Adrenal gland (tissue), 12 donors: ENCODE measurements around the gene TTN. TPM values are rescaled to one million over a fixed set of nuclear protein-coding genes. Genes with fewer than 3 reads are reported as not detected.

ENCODE experiments used
- DNase-seq, 7 donors: peaks; one replicate each; pipeline ENCODE4 v3.0.0-alpha.2; 2019 to 2020
- H3K27ac ChIP-seq, 5 donors: fragments of 200-600 bp; sonication (generic) in 4 of 5; 1 replicate in 3 of 5; 2 replicates in 2 of 5; pipeline versions ENCODE4 v1.5.1 to v1.8.0; 2016 to 2020; ENCODE audit warnings: mild to moderate bottlenecking in 1 of 5
- H3K27me3 ChIP-seq: fragments of 200-600 bp; 2 replicates; pipeline ENCODE4 v1.8.0; 2021
- H3K36me3 ChIP-seq, 2 donors: fragments of 200-600 bp; replicated peaks in 1 of 2; 1 replicate in 1 of 2; 2 replicates in 1 of 2; pipeline versions ENCODE4 v1.5.1 to v1.8.0; 2018 to 2022
- H3K4me1 ChIP-seq, 2 donors: fragments of 200-600 bp; replicated peaks in 1 of 2; 1 replicate in 1 of 2; 2 replicates in 1 of 2; pipeline versions ENCODE4 v1.5.1 to v1.8.0; 2018 to 2021
- H3K4me3 ChIP-seq, 4 donors: fragments of 200-600 bp; sonication (generic) in 3 of 4; one replicate each; pipeline ENCODE4 v1.5.1; 2016 to 2018
- H3K9me3 ChIP-seq, 3 donors: fragments of 200-600 bp; sonication (generic) in 1 of 3; replicated peaks in 1 of 3; 1 replicate in 2 of 3; 2 replicates in 1 of 3; pipeline versions ENCODE4 v1.5.1 to v1.8.0; 2016 to 2021
- CTCF ChIP-seq, 6 experiments: fragments of 450-650 bp in 4 of 6; fragments of 200-600 bp in 2 of 6; sonication (generic) in 1 of 6; IDR thresholded peaks; 1 replicate in 5 of 6; 2 replicates in 1 of 6; pipeline versions ENCODE4 v1.5.1 to v1.8.0; 2016 to 2021; ENCODE audit warnings: antibody characterized with exemption in 6 of 6, mild to moderate bottlenecking in 2 of 6, moderate library complexity in 1 of 6
- POLR2A ChIP-seq, 2 donors: fragments of 450-650 bp; IDR thresholded peaks; one replicate each; pipeline ENCODE4 v1.6.1; 2017; ENCODE audit warnings: antibody characterized with exemption in 2 of 2, mild to moderate bottlenecking in 2 of 2, moderate library complexity in 1 of 2
- WGBS, 4 donors: extraction: QIAGEN DNeasy Blood & Tissue Kit in 2 of 4; methylation state at CpG; one replicate each; pipeline versions ENCODE4 v1.1.5 to v1.1.7; 2013 to 2017; 5-methylcytosine and 5-hydroxymethylcytosine counted together
- intact Hi-C, 2 donors: fragments of 100-400 bp; cut with DNase I; formaldehyde crosslinking; loops; one replicate each; pipeline versions ENCODE4 v1.14.1 to v1.15.0; 2022 to 2023
- polyA plus RNA-seq, 3 donors: library from polyadenylated mRNA; stranded (reverse); fragments of 200-250 nt in 2 of 3; fragments of 350-450 nt in 1 of 3; fragmentation: Illumina TruSeq in 1 of 3; extraction: RNeasy Lipid Tissue Mini Kit (QIAGEN cat#74804) in 1 of 3; gene quantifications; one replicate each; pipeline ENCODE4 v1.2.3, GENCODE V29; 2013 to 2014
- total RNA-seq, 9 donors: library from RNA; depleted of rRNA in 4 of 9; stranded (reverse); fragments of >200 nt in 4 of 9; fragments of 120-200 nt in 1 of 9; fragmentation: NEBNext Ultra II Directional in 1 of 9; extraction: Animal tissue kit (Norgen Biotek cat#: 25700) in 1 of 9; gene quantifications; one replicate each; pipeline versions ENCODE4 v1.1.0 to v1.2.4, GENCODE V29; 2013 to 2023
- donor health status: healthy with polysubstance abuse.
- donor health status: Bipolar disorder and iron deficiency.
- donor health status: DM: yes; HTN: yes; CAD: no.
- donor health status: DM: no; HTN: no; CAD: no.
- donor health status: DM: no; HTN: no; CAD: no.
- donor health status: DM: yes; HTN: yes; CAD: no.

The TTN gene
- total and polyA plus RNA-seq, 12 donors = 0.05 to 45.2 (median 2.7) TPM

DNA sequence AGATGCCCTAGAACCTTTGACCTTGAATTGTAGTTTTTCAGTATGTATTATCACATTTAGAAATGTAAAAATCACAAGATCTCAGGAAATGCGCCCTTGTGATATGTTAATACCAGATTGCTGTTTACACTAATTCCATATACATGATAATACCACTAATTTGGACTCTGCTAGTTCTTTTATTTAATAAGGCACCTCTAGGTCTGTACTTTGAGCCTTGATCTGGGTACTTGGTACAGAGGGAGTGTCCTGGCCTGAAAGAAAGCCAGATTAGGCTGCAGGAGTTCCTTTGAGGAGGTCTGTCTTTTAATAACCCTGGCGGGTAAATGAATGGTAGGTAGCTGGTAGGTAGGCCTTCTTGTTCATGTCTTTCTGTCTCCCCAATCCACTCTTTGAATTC is 300.7 kb downstream of the TTN start:
- TF ChIP-seq CTCF (IDR thresholded peaks at IDR 0.05) = no peak
- TF ChIP-seq POLR2A (IDR thresholded peaks at IDR 0.05) = no peak
- Histone ChIP-seq H3K4me1 (peaks cover 0 to 8% of the 10 kb centered on the region in 2 donors), H3K36me3 (peaks cover 0 to 38% of the 10 kb centered on the region in 2 donors), H3K4me3 (no peak overlapping the region), H3K27me3 (no peaks in the 10 kb centered on the region), H3K9me3 (no peaks in the 10 kb centered on the region), H3K27ac (no peak overlapping the region)
- no peak for DNase-seq
- intact Hi-C loops = no loop called here
- 93 to 96% (median 94%) methylated on average over 2 of the region's 2 CpGs for WGBS, 4 donors

GRCh38 chr2:178506101-178506500 is 301.1 kb downstream of the TTN start:
- Histone ChIP-seq H3K9me3 (no peaks in the 10 kb centered on the region), H3K36me3 (peaks cover 0 to 40% of the 10 kb centered on the region in 2 donors)
- 58 to 85% (median 73%) methylated on average over 1 of the region's 1 CpG for WGBS, 4 donors

GRCh38 chr2:178502751-178503150 is 304.5 kb downstream of the TTN start:
- H3K9me3 ChIP-seq = no peaks in the 10 kb centered on the region
- intact Hi-C loops = no loop called here
- H3K4me1 ChIP-seq = peaks cover 0 to 8% of the 10 kb centered on the region in 2 donors
- 50 to 99% (median 97%) methylated on average over 4 of the region's 4 CpGs for WGBS, 4 donors
- no peak for DNase-seq
- H3K27me3 ChIP-seq = no peaks in the 10 kb centered on the region
- no peak overlapping the region for H3K27ac ChIP-seq
- TF ChIP-seq POLR2A (IDR thresholded peaks at IDR 0.05) = no peak
- TF ChIP-seq CTCF (IDR thresholded peaks at IDR 0.05) = no peak
- H3K4me3 ChIP-seq = no peak overlapping the region
- H3K36me3 ChIP-seq = peaks cover 0 to 60% of the 10 kb centered on the region in 2 donors

More at GRCh38 chr2:178506101-178506500, 301.1 kb downstream of the TTN start:
- no peak for TF ChIP-seq CTCF (IDR thresholded peaks at IDR 0.05)
- TF ChIP-seq POLR2A (IDR thresholded peaks at IDR 0.05) = no peak
- H3K27me3 ChIP-seq = no peaks in the 10 kb centered on the region
- H3K27ac ChIP-seq = no peak overlapping the region
- no peak overlapping the region for H3K4me3 ChIP-seq
- no peak for DNase-seq
- intact Hi-C loops = no loop called here
- H3K4me1 ChIP-seq = peaks cover 0 to 8% of the 10 kb centered on the region in 2 donors

DNA sequence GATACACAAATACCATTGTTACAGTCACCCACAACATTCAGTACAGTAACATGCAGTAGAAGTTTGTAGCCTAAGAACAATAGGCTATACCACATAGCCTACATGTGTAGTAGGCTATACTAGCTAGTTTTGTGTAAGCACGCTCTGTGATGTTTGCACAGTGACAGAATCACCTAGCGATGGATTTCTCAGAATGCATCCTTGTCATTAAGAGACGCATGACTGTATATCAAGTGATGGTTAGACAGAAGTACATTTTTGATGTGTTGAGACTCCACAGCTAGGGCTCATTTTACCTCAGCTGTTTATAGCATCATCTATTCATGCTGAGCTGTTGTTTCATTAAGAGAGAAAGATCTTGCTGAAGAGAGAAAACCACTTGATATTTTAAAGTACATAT is 307.6 kb downstream of the TTN start:
- H3K4me1 ChIP-seq = no peaks in the 10 kb centered on the region
- TF ChIP-seq CTCF (IDR thresholded peaks at IDR 0.05) = no peak
- no peak for TF ChIP-seq POLR2A (IDR thresholded peaks at IDR 0.05)
- H3K27ac ChIP-seq = no peak overlapping the region
- H3K9me3 ChIP-seq = no peaks in the 10 kb centered on the region
- peaks cover 0 to 79% of the 10 kb centered on the region in 2 donors for H3K36me3 ChIP-seq
- DNase-seq = no peak
- WGBS, 4 donors = 96 to 100% (median 96%) methylated on average over 3 of the region's 3 CpGs
- no peaks in the 10 kb centered on the region for H3K27me3 ChIP-seq
- H3K4me3 ChIP-seq = no peak overlapping the region
- intact Hi-C loops = no loop called here
